Progenitor cell of endocrine pancreas (in vitro differentiated cells): Measurements from ENCODE around the gene LBHD2. TPM values are rescaled to one million over a fixed set of nuclear protein-coding genes. Genes with fewer than 3 reads are reported as not detected.

Experiments used
- DNase-seq: peaks from one replicate; pipeline ENCODE4 v3.0.0; 2021; ENCODE audit warnings: low spot score; ENCODE audit not compliant: unreplicated experiment
- H3K27ac Mint-ChIP-seq: 2 replicates; pipeline ENCODE4 v1.8.0; 2021; ENCODE audit warnings: mild to moderate bottlenecking, moderate library complexity, mixed read lengths
- H3K27me3 Mint-ChIP-seq: 2 replicates; pipeline ENCODE4 v1.8.0; 2021; ENCODE audit warnings: mixed read lengths
- H3K36me3 Mint-ChIP-seq: 2 replicates; pipeline ENCODE4 v1.8.0; 2022; ENCODE audit warnings: mixed read lengths; ENCODE audit not compliant: insufficient read depth
- H3K4me1 Mint-ChIP-seq: 2 replicates; pipeline ENCODE4 v1.8.0; 2021; ENCODE audit warnings: low read depth, mixed read lengths
- H3K4me3 Mint-ChIP-seq: 2 replicates; pipeline ENCODE4 v1.8.0; 2021; ENCODE audit warnings: low read depth, mild to moderate bottlenecking, moderate library complexity, mixed read lengths
- H3K9me3 Mint-ChIP-seq: 2 replicates; pipeline ENCODE4 v1.8.0; 2021; ENCODE audit warnings: low read depth, mixed read lengths
- total RNA-seq: library from RNA; stranded (reverse); gene quantifications from 2 replicates; pipeline ENCODE4 v1.2.1, GENCODE V29; 2021
- TF ChIP-seq, protein P1 (sequence below): fragments of 200-600 bp; sonication (generic); IDR thresholded peaks from one replicate; pipeline ENCODE4 v1.5.0; 2021; ENCODE audit warnings: antibody characterized with exemption, mild to moderate bottlenecking; ENCODE audit not compliant: unreplicated experiment

Gene LBHD2
- total RNA-seq, 1 donor from 2014 or later = not detected

DNA sequence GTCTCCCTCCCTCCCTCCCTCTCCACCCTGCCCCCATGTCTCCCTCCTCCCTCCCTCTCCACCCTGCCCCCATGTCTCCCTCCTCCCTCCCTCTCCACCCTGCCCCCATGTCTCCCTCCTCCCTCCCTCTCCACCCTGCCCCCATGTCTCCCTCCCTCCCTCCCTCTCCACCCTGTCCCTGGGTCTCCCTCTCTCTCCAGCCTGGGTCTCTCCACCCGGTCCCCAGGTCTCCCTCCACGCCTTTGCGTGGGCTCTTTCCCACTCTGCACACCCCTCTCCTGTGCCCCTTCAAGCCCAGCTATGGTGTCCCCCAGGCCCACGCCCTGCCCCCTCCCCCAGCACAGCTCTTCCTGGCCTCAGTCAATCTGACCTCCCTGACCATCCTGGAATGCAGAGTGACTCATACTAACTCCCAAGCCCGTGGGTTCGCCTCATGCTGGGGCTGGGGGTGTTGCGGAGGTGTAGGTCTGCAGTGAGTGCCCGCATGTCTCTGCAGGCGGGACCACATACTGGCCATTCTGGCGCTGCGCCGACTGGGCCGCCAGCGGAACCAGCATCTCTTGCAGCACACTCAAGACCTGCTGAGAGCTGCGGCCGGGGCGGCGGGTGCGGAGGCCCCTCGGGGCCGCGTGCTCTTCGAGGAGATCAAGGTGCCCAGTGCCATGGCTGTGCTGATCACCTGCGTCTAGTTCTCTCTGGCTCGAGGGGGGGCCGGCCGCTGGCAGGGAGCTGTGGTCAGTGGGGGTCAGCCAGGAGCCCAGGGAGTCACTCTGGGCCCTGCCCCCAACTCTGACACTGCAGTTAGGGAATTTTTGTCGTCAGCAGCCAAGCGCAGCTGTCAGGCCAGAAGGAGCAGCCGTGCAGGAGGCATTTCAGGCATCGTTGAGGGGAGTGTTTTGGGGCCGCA lies 25.8 kb downstream of the LBHD2 start:
- no peak overlapping the region for H3K27ac Mint-ChIP-seq
- TF ChIP-seq, protein P1, sequence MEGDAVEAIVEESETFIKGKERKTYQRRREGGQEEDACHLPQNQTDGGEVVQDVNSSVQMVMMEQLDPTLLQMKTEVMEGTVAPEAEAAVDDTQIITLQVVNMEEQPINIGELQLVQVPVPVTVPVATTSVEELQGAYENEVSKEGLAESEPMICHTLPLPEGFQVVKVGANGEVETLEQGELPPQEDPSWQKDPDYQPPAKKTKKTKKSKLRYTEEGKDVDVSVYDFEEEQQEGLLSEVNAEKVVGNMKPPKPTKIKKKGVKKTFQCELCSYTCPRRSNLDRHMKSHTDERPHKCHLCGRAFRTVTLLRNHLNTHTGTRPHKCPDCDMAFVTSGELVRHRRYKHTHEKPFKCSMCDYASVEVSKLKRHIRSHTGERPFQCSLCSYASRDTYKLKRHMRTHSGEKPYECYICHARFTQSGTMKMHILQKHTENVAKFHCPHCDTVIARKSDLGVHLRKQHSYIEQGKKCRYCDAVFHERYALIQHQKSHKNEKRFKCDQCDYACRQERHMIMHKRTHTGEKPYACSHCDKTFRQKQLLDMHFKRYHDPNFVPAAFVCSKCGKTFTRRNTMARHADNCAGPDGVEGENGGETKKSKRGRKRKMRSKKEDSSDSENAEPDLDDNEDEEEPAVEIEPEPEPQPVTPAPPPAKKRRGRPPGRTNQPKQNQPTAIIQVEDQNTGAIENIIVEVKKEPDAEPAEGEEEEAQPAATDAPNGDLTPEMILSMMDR = no peak
- no peaks in the 10 kb centered on the region for H3K36me3 Mint-ChIP-seq
- H3K27me3 Mint-ChIP-seq = peaks cover 8% of the 10 kb centered on the region
- no peak for DNase-seq
- no peak overlapping the region for H3K4me3 Mint-ChIP-seq
- no peaks in the 10 kb centered on the region for H3K9me3 Mint-ChIP-seq
- peaks cover 9% of the 10 kb centered on the region for H3K4me1 Mint-ChIP-seq

DNA sequence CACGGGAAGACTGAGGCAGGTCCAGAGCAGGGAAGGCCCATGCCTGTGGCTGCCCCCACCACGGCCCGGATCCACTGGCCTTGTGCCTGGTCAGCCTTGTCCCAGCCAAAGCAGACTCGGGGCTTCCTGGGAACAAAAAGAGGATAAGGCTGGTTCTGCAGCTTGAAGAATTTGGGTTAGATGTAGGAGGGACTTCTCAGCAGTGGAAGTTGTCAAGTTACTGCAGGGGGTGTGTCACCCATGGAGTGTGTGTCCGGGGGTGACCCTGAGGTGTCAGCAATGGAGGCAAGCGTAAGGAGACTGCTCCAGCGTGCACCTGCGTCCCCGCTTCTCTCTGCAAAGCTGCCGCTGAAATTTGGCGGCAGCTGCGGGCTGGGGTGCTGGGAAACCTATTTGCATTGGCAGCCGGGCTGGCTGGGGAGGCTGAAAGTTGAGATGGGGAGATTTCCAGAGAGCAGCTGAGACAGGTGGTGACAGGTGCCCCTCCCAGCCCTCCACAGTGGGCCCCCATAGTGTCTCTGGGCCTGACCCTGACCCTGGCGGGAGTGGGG lies 26.7 kb downstream of the LBHD2 start:
- no peak overlapping the region for H3K4me3 Mint-ChIP-seq
- TF ChIP-seq, protein P1 = no peak
- no peaks in the 10 kb centered on the region for H3K36me3 Mint-ChIP-seq
- H3K27me3 Mint-ChIP-seq = peaks cover 4% of the 10 kb centered on the region
- no peaks in the 10 kb centered on the region for H3K9me3 Mint-ChIP-seq
- DNase-seq = no peak
- no peak overlapping the region for H3K27ac Mint-ChIP-seq
- H3K4me1 Mint-ChIP-seq = peaks cover 8% of the 10 kb centered on the region

GRCh38 chr14:103111232-103111868 lies 27.3 kb downstream of the LBHD2 start:
- Mint-ChIP-seq H3K4me3 (no peak overlapping the region), H3K9me3 (no peaks in the 10 kb centered on the region), H3K27me3 (peaks cover 4% of the 10 kb centered on the region), H3K4me1 (peaks cover 8% of the 10 kb centered on the region), H3K27ac (no peak overlapping the region), H3K36me3 (no peaks in the 10 kb centered on the region)
- TF ChIP-seq, protein P1 = no peak
- no peak for DNase-seq

DNA sequence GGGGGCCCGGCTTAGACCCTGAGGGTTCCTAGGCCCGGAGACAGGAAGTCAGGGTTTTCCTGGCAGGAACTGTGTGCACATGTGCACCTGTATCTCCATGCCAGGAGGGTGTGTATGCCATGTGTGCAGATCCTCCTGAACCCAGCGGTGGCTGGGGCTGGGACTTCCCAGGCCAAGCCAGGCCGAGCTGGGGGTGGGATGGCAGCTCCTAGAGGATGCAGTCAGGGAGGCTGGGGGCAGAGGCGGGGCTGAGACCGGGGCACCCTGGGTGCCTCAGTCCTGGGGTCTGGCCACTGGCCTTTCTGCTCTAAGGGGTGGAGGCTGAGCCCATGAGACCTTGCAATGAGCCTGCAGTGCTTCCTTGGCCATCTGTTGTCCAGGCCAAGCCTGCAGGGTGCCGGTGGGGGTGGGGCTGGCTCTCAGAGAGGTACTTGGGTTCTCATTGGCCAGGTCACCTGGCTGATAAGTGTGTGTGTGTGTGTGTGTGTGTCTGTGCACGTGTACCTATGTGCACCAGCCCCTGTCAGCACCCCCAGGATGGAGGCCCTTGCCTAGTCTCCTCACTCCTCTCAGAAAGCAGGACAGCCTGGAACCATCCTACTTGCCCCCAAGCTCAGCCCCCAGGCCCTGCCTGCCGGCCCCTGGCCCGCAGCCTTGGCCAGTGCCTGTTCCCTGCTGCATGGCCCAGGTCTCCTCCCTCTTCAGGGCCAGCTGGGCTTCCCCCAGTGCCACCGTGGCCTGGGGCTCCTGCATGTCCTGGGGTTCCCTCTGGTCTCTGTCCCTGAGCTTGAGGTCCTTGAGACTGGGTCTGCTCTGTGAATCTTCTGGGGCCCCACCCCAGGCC lies 28.6 kb downstream of the LBHD2 start:
- TF ChIP-seq, protein P1 = no peak
- no peaks in the 10 kb centered on the region for H3K36me3 Mint-ChIP-seq
- no peak overlapping the region for H3K4me3 Mint-ChIP-seq
- H3K27ac Mint-ChIP-seq = no peak overlapping the region
- peaks cover 4% of the 10 kb centered on the region for H3K27me3 Mint-ChIP-seq
- peaks cover 8% of the 10 kb centered on the region for H3K4me1 Mint-ChIP-seq
- H3K9me3 Mint-ChIP-seq = no peaks in the 10 kb centered on the region
- no peak for DNase-seq

DNA sequence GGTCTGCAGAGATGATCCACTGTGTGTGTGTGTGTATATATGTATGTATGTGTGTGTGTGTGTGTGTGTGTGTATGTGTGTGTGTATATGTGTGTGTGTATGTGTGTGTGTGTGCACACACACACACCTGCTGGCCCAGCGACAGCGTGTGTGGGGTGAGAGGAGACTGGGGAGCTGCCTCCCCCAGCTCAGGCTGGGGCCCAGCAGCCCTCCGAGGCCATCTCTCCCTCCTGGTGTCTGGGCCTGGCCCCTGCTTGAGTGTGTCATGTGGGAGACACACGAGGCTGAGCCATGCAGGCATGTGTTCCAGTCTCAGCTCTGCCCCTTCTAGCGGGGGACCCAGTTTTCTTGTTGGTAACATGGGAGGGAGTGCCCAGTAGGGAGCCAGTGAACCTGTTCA lies 29.3 kb downstream of the LBHD2 start:
- no peak for DNase-seq
- H3K4me3 Mint-ChIP-seq = no peak overlapping the region
- no peak overlapping the region for H3K27ac Mint-ChIP-seq
- TF ChIP-seq, protein P1 = no peak
- no peaks in the 10 kb centered on the region for H3K9me3 Mint-ChIP-seq
- H3K27me3 Mint-ChIP-seq = peaks cover 4% of the 10 kb centered on the region
- H3K36me3 Mint-ChIP-seq = no peaks in the 10 kb centered on the region
- peaks cover 8% of the 10 kb centered on the region for H3K4me1 Mint-ChIP-seq
